WTC11 (cell line): Measurements from ENCODE around the gene ABCC3. TPM values are rescaled to one million over a fixed set of nuclear protein-coding genes. Genes with fewer than 3 reads are reported as not detected.

Source experiments
- ATAC-seq: fragments of 200-7000 bp; cut with Tn5 transposase; 2 replicates; pipeline ENCODE4 v1.10.0; 2021; ENCODE audit warnings: mild to moderate bottlenecking, moderate library complexity
- CTCF ChIA-PET: fragments of 300-600 bp; sonication (Branson Sonifier 250); formaldehyde crosslinking; loops from one replicate; lab custom pipeline; 2021; ENCODE audit warnings: antibody characterized with exemption; lab: Charles Lee
- POLR2A ChIA-PET: fragments of 350-600 bp; sonication (Branson Sonifier 250); formaldehyde crosslinking; loops from one replicate; lab custom pipeline; 2021; ENCODE audit warnings: antibody characterized with exemption; lab: Charles Lee
- DNase-seq: peaks from one replicate; pipeline ENCODE4 v3.0.0; 2021; ENCODE audit warnings: low spot score
- H3K27ac Mint-ChIP-seq: 2 replicates; pipeline ENCODE4 v1.8.0; 2021; ENCODE audit warnings: mixed read lengths
- H3K27me3 Mint-ChIP-seq: 2 replicates; pipeline ENCODE4 v1.8.0; 2021; ENCODE audit warnings: low read depth, mild to moderate bottlenecking, moderate library complexity, mixed read lengths
- H3K36me3 Mint-ChIP-seq: 2 replicates; pipeline ENCODE4 v1.8.0; 2021; ENCODE audit warnings: mixed read lengths
- H3K4me1 Mint-ChIP-seq: 2 replicates; pipeline ENCODE4 v1.8.0; 2022; ENCODE audit warnings: mixed read lengths
- H3K4me3 Mint-ChIP-seq: 2 replicates; pipeline ENCODE4 v1.8.0; 2021; ENCODE audit warnings: mild to moderate bottlenecking, moderate library complexity, mixed read lengths
- H3K9me3 Mint-ChIP-seq: 2 replicates; pipeline ENCODE4 v1.8.0; 2021; ENCODE audit warnings: mixed read lengths
- ELF4 ChIP-seq: sonication (generic); formaldehyde crosslinking; IDR thresholded peaks from 2 replicates; pipeline ENCODE4 v1.8.1; 2022; ENCODE audit warnings: low read depth, mild to moderate bottlenecking, moderate library complexity, missing genetic modification reagents
- ESRRA ChIP-seq: sonication (generic); formaldehyde crosslinking; IDR thresholded peaks from 2 replicates; pipeline ENCODE4 v1.8.1; 2022; ENCODE audit warnings: mild to moderate bottlenecking, missing genetic modification reagents, borderline replicate concordance
- ETV6 ChIP-seq: sonication (generic); formaldehyde crosslinking; IDR thresholded peaks from 2 replicates; pipeline ENCODE4 v1.8.1; 2022; ENCODE audit warnings: mild to moderate bottlenecking, missing genetic modification reagents
- FOXK1 ChIP-seq: sonication (generic); formaldehyde crosslinking; IDR thresholded peaks from 2 replicates; pipeline ENCODE4 v1.8.0; 2022; ENCODE audit warnings: mild to moderate bottlenecking, moderate library complexity, missing genetic modification reagents
- FOXP1 ChIP-seq: sonication (generic); formaldehyde crosslinking; IDR thresholded peaks from 2 replicates; pipeline ENCODE4 v1.8.0; 2022; ENCODE audit warnings: missing genetic modification reagents, mild to moderate bottlenecking, moderate library complexity, borderline replicate concordance
- GRHL2 ChIP-seq: fragments of 250-450 bp; sonication (Bioruptor Pico); IDR thresholded peaks from 2 replicates; pipeline ENCODE4 v1.8.0; 2022; ENCODE audit warnings: mild to moderate bottlenecking, moderate library complexity; ENCODE audit not compliant: insufficient replicate concordance, severe bottlenecking
- HMGA2 ChIP-seq: fragments of 250-450 bp; sonication (Bioruptor Pico); IDR thresholded peaks from 2 replicates; pipeline ENCODE4 v1.4.0; 2021; ENCODE audit warnings: mild to moderate bottlenecking, moderate library complexity
- NFE2L1 ChIP-seq: sonication (generic); formaldehyde crosslinking; IDR thresholded peaks from 2 replicates; pipeline ENCODE4 v1.8.1; 2023; ENCODE audit warnings: missing genetic modification reagents
- PRRX2 ChIP-seq: fragments of 250-450 bp; sonication (Bioruptor Pico); IDR thresholded peaks from 2 replicates; pipeline ENCODE4 v1.8.0; 2021; ENCODE audit warnings: mild to moderate bottlenecking
- SMAD4 ChIP-seq: sonication (generic); formaldehyde crosslinking; IDR thresholded peaks from 2 replicates; pipeline ENCODE4 v1.8.0; 2022; ENCODE audit warnings: mild to moderate bottlenecking, missing genetic modification reagents
- SOX15 ChIP-seq: fragments of 250-450 bp; sonication (Bioruptor Pico); IDR thresholded peaks from 2 replicates; pipeline ENCODE4 v1.9.0; 2021; ENCODE audit warnings: mild to moderate bottlenecking
- TP53 ChIP-seq: sonication (generic); formaldehyde crosslinking; IDR thresholded peaks from 2 replicates; pipeline ENCODE4 v1.8.1; 2023; ENCODE audit warnings: mild to moderate bottlenecking, missing genetic modification reagents
- ZNF232 ChIP-seq: sonication (generic); formaldehyde crosslinking; IDR thresholded peaks from 2 replicates; pipeline ENCODE4 v1.8.0; 2022; ENCODE audit warnings: mild to moderate bottlenecking, missing genetic modification reagents
- ZNF317 ChIP-seq: sonication (generic); formaldehyde crosslinking; IDR thresholded peaks from 2 replicates; pipeline ENCODE4 v1.8.1; 2023; ENCODE audit warnings: low read depth, mild to moderate bottlenecking, moderate library complexity, missing genetic modification reagents, borderline replicate concordance
- ZNF423 ChIP-seq: fragments of 250-450 bp; sonication (Bioruptor Pico); IDR thresholded peaks from 2 replicates; pipeline ENCODE4 v2.1.2; 2022; ENCODE audit warnings: mild to moderate bottlenecking, moderate library complexity
- total RNA-seq: library from RNA; stranded (reverse); gene quantifications from 3 replicates; pipeline ENCODE4 v1.2.3, GENCODE V29; 2021
- TF ChIP-seq, protein P1 (sequence below): sonication (generic); formaldehyde crosslinking; IDR thresholded peaks from 2 replicates; pipeline ENCODE4 v1.8.0; 2022; ENCODE audit warnings: mild to moderate bottlenecking, missing genetic modification reagents
- TF ChIP-seq, protein P2 (sequence below): sonication (generic); formaldehyde crosslinking; IDR thresholded peaks from 2 replicates; pipeline ENCODE4 v1.8.0; 2022; ENCODE audit warnings: mild to moderate bottlenecking, missing genetic modification reagents
- TF ChIP-seq, protein P3 (sequence below): fragments of 250-450 bp; sonication (Bioruptor Pico); conservative IDR thresholded peaks from 2 replicates; pipeline ENCODE4 v1.9.0; 2021; ENCODE audit warnings: mild to moderate bottlenecking
- TF ChIP-seq, protein P4 (sequence below): fragments of 250-450 bp; sonication (Bioruptor Pico); IDR thresholded peaks from 2 replicates; pipeline ENCODE4 v1.8.0; 2021; ENCODE audit warnings: mild to moderate bottlenecking
- TF ChIP-seq, protein P5 (sequence below): sonication (generic); formaldehyde crosslinking; IDR thresholded peaks from 2 replicates; pipeline ENCODE4 v1.8.0; 2023; ENCODE audit warnings: mild to moderate bottlenecking, missing genetic modification reagents
- TF ChIP-seq, protein P6 (sequence below): fragments of 200-600 bp; IDR thresholded peaks from 2 replicates; pipeline ENCODE4 v1.8.0; 2022; ENCODE audit warnings: antibody characterized with exemption

ABCC3 gene
- total RNA-seq, 1 experiment from 2014 or later, result 0.92 TPM

DNA sequence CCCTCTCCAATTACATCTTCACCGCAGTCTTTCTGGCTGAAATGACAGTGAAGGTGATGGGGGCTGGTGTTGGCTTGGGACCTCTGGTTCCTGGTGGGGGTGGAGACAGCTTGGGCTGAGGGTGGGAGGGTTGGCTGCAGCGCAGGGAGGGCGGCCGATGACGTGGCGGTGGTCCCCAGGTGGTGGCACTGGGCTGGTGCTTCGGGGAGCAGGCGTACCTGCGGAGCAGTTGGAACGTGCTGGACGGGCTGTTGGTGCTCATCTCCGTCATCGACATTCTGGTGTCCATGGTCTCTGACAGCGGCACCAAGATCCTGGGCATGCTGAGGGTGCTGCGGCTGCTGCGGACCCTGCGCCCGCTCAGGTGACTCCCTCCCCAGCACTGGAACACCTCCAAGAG lies 31.8 kb upstream of the ABCC3 start:
- no peak overlapping the region for H3K4me3 Mint-ChIP-seq
- ChIA-PET CTCF (interaction anchor here (0.5 to 3.3 kb wide), 11 partner anchors 10 to 109 kb away, joined by 3 to 15 read pairs (median 3); partner anchors contain the start of gene CACNA1G), POLR2A (no interaction called here)
- no peaks in the 10 kb centered on the region for H3K9me3 Mint-ChIP-seq
- H3K27ac Mint-ChIP-seq, result no peak overlapping the region
- H3K27me3 Mint-ChIP-seq, result no peaks in the 10 kb centered on the region
- DNase-seq (no peak), ATAC-seq (no peak)
- TF ChIP-seq ZNF232 (CRISPR knock-in tag) (no peak), ELF4 (CRISPR knock-in tag) (no peak), ZNF423 (no peak), GRHL2 (CRISPR knock-in tag) (no peak), SMAD4 (CRISPR knock-in tag) (no peak), ZNF317 (CRISPR knock-in tag) (no peak), ESRRA (no peak), HMGA2 (no peak), FOXK1 (no peak), FOXP1 (CRISPR knock-in tag) (no peak), NFE2L1 (CRISPR knock-in tag) (no peak)
- TF ChIP-seq, protein P1, sequence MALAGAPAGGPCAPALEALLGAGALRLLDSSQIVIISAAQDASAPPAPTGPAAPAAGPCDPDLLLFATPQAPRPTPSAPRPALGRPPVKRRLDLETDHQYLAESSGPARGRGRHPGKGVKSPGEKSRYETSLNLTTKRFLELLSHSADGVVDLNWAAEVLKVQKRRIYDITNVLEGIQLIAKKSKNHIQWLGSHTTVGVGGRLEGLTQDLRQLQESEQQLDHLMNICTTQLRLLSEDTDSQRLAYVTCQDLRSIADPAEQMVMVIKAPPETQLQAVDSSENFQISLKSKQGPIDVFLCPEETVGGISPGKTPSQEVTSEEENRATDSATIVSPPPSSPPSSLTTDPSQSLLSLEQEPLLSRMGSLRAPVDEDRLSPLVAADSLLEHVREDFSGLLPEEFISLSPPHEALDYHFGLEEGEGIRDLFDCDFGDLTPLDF, result no peak
- TF ChIP-seq, protein P2, sequence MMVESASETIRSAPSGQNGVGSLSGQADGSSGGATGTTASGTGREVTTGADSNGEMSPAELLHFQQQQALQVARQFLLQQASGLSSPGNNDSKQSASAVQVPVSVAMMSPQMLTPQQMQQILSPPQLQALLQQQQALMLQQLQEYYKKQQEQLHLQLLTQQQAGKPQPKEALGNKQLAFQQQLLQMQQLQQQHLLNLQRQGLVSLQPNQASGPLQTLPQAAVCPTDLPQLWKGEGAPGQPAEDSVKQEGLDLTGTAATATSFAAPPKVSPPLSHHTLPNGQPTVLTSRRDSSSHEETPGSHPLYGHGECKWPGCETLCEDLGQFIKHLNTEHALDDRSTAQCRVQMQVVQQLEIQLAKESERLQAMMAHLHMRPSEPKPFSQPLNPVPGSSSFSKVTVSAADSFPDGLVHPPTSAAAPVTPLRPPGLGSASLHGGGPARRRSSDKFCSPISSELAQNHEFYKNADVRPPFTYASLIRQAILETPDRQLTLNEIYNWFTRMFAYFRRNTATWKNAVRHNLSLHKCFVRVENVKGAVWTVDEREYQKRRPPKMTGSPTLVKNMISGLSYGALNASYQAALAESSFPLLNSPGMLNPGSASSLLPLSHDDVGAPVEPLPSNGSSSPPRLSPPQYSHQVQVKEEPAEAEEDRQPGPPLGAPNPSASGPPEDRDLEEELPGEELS (CRISPR knock-in tag), result no peak
- TF ChIP-seq, protein P3, sequence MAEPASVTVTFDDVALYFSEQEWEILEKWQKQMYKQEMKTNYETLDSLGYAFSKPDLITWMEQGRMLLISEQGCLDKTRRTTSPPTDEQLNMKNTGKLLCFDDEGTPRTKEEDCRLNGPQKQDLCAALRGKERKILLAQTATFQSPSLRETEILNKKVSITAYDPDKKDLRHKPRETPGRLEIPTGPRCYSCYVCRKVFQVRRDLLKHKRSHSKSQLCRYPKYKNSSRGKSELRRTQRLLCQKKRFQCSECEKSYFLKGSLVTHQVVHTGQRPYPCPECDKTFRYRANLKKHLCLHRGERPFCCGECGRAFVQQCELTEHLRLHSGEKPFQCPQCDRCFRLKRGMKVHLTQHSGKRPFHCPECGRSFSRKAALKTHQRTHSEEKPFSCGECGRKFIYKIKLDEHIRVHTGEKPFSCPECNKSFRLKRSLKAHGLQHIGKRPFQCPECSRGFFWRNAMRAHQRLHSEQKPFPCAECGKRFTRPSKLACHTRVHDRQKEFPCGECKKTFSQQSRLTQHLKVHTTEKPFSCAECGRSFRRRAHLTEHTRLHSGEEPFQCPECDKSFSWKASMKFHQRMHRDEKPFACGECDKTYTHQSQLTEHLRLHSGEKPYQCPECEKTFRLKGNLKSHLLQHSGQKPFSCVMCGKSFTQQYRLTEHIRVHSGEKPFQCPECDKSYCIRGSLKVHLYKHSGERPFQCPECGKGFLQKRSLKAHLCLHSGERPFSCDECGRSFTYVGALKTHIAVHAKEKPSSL (CRISPR knock-in tag), result no peak
- TF ChIP-seq, protein P4, sequence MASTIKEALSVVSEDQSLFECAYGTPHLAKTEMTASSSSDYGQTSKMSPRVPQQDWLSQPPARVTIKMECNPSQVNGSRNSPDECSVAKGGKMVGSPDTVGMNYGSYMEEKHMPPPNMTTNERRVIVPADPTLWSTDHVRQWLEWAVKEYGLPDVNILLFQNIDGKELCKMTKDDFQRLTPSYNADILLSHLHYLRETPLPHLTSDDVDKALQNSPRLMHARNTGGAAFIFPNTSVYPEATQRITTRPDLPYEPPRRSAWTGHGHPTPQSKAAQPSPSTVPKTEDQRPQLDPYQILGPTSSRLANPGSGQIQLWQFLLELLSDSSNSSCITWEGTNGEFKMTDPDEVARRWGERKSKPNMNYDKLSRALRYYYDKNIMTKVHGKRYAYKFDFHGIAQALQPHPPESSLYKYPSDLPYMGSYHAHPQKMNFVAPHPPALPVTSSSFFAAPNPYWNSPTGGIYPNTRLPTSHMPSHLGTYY, result no peak
- TF ChIP-seq, protein P5, sequence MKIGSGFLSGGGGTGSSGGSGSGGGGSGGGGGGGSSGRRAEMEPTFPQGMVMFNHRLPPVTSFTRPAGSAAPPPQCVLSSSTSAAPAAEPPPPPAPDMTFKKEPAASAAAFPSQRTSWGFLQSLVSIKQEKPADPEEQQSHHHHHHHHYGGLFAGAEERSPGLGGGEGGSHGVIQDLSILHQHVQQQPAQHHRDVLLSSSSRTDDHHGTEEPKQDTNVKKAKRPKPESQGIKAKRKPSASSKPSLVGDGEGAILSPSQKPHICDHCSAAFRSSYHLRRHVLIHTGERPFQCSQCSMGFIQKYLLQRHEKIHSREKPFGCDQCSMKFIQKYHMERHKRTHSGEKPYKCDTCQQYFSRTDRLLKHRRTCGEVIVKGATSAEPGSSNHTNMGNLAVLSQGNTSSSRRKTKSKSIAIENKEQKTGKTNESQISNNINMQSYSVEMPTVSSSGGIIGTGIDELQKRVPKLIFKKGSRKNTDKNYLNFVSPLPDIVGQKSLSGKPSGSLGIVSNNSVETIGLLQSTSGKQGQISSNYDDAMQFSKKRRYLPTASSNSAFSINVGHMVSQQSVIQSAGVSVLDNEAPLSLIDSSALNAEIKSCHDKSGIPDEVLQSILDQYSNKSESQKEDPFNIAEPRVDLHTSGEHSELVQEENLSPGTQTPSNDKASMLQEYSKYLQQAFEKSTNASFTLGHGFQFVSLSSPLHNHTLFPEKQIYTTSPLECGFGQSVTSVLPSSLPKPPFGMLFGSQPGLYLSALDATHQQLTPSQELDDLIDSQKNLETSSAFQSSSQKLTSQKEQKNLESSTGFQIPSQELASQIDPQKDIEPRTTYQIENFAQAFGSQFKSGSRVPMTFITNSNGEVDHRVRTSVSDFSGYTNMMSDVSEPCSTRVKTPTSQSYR (CRISPR knock-in tag), result no peak
- peaks cover 10% of the 10 kb centered on the region for H3K4me1 Mint-ChIP-seq
- no peaks in the 10 kb centered on the region for H3K36me3 Mint-ChIP-seq

DNA sequence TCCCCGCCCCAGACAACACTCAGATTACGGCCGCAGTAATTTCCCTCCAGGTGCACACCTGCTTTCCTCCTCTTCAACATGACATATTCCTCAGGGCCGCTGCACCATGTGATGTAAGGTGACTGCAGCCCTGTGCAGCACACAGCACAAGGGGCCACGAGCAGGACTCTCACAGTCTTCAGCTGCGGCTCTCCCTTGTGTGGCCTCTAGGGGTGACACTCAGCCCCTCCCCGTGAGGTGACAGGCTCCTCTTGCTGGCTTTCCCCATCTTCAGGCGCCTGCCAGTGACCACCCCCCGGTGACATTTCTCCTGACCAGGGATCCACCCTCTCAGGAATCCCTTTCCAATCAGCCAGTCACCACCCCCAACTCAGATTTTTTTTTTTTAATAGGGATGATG lies 31.3 kb upstream of the ABCC3 start:
- CTCF ChIA-PET, result interaction anchor here (0.5 to 3.3 kb wide), 10 partner anchors 10 to 109 kb away, joined by 3 to 15 read pairs (median 4); partner anchors contain the start of gene CACNA1G
- peak; percentile 77 for ATAC-seq

More for the DNA sequence above, 31.3 kb upstream of the ABCC3 start:
- H3K27me3 Mint-ChIP-seq, result no peaks in the 10 kb centered on the region
- H3K4me3 Mint-ChIP-seq, result no peak overlapping the region
- POLR2A ChIA-PET, result interaction anchor here (0.6 kb wide), 1 partner anchor 102 kb away, joined by 3 read pairs; no protein-coding TSS in a partner anchor
- TF ChIP-seq ETV6 (CRISPR knock-in tag) (no peak), TP53 (CRISPR knock-in tag) (no peak), PRRX2 (no peak), SOX15 (no peak)
- TF ChIP-seq, protein P3 (CRISPR knock-in tag), result no peak
- TF ChIP-seq, protein P6, sequence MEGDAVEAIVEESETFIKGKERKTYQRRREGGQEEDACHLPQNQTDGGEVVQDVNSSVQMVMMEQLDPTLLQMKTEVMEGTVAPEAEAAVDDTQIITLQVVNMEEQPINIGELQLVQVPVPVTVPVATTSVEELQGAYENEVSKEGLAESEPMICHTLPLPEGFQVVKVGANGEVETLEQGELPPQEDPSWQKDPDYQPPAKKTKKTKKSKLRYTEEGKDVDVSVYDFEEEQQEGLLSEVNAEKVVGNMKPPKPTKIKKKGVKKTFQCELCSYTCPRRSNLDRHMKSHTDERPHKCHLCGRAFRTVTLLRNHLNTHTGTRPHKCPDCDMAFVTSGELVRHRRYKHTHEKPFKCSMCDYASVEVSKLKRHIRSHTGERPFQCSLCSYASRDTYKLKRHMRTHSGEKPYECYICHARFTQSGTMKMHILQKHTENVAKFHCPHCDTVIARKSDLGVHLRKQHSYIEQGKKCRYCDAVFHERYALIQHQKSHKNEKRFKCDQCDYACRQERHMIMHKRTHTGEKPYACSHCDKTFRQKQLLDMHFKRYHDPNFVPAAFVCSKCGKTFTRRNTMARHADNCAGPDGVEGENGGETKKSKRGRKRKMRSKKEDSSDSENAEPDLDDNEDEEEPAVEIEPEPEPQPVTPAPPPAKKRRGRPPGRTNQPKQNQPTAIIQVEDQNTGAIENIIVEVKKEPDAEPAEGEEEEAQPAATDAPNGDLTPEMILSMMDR, result 0 out of 2 replicates have a peak, but pooled peaks have one; percentile 21
- H3K9me3 Mint-ChIP-seq, result no peaks in the 10 kb centered on the region
- no peaks in the 10 kb centered on the region for H3K36me3 Mint-ChIP-seq
- H3K27ac Mint-ChIP-seq, result 0 out of 2 replicates have a peak overlapping the region, but pooled peaks have one; percentile 71
- peaks cover 10% of the 10 kb centered on the region for H3K4me1 Mint-ChIP-seq
- peak; percentile 53 for DNase-seq
